NCI-H2196 (cell line): Measurements from ENCODE around the gene TEKTIP1.
"Not testable (repeated sequence)": the region's sequence is repeated elsewhere in the genome, so short reads cannot be mapped to it uniquely, and the experiment has no call there.

Source experiments
- DNase-seq: peaks from one replicate; lab custom pipeline; 2025; ENCODE audit not compliant: unreplicated experiment; lab: John Stamatoyannopoulos, UW

TEKTIP1 gene

DNA sequence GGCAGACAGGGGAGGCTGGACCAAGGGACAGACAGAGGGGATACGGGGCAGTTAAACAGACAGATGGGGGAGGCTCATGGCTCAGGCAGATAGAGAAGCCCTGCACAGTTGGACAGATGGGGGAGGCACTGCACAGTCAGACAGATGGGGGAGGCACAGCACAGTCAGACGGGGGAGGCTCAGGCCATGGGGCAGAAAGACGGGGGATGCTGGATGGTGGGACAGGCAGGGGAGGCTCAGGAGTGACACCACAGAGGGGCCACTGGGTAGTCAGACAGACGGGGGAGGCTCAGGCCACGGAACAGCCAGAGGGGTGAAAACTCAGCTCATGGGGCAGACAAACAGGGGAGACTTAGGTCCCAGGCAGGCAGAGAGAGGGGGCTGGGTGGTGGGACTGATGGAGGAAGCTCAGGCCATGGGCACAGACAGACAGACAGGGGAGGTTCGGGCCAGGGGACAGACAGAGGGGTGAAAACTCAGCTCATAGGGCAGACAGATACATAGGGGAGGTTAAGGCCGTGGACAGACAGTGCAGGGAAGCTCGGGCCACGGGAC, 17.5 kb downstream of the TEKTIP1 start:
- no peak for DNase-seq

DNA sequence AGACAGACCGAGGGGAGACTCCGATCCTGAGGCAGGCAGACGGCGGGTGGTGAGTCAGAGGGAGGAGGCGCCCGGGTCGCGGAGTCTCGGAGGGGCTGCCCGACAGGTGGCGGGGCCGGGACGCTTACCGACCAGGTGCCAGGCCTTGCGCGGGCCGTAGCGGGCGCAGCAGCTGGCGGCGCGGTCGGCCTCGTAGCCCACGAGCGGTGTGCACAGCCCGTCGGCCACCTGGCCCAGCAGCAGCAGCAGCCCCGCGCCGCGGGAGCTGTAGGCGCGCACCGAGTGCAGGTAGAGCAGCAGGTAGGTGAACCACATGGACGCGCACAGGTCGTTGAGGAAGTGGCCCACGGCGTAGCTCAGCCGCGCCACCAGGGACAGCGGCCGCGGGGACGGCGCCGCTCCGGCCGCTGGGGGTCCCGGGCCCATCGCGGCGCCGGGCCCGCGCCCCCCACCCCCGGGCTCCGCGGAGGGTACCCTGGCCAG, 18.0 kb downstream of the TEKTIP1 start:
- no peak for DNase-seq

DNA sequence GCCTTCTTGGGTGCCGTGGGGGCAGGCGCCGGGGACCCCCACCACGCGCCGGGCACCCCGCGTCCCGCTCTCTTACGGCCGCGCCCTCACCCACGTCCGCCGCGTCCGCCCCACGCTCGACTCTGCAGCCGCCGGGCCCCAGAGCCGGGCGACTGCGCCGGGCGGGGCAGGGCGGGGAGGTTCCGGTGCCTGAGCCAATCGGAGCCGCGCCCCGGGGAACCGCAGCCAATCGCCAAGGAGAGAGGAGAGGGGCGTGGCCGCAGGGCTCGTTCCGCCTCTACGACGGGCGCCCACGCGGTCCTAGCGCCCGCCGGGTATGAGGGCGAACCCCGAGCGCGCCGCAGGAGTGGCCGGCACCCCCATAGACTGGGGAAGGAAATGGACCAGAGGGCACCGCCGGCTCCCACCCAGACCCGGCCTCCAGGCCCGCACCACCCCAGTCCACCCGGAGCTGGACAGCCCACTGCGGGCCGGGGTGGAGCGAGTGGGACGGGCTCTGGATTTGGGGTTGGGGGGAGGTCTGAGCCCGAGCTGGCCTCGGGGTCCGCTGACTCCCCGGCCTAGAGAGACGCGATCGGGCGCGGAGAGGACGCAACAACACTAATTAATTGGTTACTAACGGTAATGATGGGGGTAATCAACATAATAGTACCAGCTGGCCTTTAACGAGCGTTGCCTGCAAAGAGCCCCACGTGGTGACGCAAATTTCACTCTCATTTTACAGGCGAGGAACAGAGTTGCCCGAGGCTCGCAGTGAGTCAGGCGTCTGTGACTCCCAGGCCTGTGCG, 18.7 kb downstream of the TEKTIP1 start, which contains the start of gene MFSD12:
TSS of gene MFSD12 (minus strand) at position 126 of the 788 bp plus-strand sequence. CDS start 183 bp downstream, outside the sequence.
- peak; percentile 95 for DNase-seq

DNA sequence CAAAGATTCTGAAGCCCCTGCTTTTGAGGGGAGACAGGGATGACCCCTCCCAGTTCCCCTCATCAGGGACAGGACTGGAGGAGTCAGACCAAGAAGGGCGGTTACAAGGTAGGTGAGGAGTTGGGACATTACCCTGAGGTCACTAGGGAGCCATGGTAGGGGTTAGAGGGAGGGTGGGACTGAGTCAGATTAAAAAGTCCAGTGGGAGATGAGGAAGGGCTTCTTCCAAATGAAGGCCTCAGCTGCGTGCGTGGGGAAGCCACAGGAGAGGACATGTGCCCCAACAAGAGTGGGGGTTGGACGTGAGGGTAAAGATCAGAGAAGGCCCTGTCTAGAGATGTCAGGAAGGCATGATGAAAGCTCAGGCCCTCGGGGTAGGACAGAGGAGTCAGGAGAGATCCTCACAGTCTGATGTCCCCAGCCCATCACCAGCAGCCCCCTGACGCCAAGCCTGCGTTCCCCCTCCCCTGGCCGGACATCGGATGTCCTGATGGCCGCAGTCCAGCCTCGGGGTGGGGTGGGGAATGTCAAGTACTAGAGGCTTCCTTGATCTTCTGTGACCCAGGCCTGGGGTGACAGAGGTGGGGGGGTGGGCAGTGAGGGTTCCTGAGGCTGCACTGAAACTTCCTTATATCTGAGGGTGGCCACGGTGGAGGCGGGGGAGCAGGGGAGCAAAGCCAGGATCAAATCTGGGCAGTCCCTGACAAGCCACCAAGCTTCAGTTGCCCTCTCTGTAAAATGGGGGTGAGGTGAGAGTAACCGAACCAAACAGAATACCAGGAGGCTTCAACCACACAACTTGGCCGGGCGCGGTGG, 24.9 kb downstream of the TEKTIP1 start:
- DNase-seq: no peak

DNA sequence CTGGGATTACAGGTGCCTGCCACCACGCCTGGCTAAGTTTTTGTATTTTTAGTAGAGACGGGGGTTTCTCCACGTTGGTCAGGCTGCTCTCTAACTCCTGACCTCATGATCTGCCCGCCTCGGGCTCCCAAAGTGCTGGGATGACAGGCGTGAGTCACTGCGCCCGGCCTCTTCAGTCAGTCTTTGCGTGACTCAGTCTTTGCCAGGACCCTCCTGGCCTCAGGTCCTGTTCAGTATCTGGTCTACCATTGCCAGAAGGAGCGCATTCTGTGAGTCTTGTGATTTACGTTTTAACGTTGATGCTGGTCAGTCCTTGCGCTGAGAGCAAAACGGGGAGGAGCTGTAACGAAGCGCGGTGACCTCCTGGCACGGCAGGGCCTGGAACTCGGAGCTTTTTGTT, 26.2 kb downstream of the TEKTIP1 start:
- no peak for DNase-seq

DNA sequence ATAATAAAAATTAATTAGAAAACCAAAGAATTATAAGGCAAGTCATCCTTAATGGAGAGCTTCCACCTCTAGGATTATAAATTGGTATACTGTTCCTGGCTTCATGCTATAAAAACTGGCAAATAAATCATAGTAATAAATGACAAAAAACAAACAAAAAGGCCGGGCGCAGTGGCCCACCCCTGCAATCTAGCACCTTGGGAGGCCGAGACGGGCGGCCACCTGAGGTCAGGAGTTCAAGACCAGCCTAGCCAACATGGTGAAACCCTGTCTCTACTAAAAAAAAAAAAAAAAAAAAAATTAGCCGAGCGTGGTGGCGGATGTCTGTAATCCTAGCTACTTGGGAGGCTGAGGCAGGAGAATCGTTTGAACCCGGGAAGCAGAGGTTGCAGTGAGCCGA, 31.1 kb downstream of the TEKTIP1 start:
- not testable (repeated sequence) for DNase-seq

DNA sequence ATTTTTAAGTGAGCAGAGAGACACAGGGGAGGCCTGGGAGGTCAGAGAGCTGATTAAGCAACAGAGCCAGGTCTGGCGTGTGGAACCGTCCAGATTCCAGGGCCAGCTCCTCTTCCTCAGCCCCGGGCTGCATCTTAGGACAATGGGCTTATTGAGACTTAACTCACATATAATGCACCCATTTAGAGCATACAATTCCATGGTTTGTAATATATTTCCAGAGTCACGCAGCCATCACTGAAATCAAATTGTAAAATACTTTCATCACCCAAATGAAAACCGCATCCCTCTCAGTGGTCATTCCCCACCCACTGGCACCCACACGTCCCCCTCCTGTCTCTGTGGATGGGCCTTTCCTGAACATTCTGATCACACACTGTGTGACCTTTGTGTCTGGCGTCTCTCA, 31.6 kb downstream of the TEKTIP1 start:
- no peak for DNase-seq

DNA sequence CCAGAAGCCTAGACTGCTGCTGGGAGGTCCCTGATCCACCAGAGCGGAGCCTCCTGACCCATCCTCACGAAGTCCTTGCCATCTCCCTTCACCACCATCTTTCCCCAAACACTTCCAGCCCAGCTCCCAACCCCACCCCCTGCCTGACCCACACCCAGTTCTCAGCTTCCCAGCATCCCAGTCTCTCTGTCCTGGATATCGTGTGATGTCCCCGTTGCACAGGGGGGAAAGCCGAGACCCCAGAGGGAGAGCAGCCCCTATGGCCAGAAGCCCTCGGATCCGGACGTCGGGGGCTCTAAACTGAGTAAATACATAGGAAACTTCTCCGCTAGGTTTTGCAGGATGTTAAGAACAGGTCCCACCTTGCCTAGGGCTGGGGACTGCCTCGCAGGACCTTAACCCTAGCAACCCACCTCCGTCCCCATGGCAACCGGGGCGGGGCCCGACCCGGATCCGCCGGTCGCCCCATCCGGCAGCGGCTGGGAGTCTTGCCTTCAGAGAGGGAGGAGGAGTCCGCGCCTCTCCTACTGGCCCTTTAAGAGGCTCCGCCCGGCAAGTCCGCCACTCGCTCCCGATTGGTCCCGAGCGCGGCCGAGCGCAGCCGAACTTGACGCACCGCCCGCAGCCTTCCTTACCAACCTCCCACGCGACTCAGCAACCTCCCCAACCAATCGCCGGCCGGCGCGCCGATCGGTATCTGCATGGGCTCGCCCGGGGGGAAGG, 33.3 kb downstream of the TEKTIP1 start:
- DNase-seq: peak; percentile 99

DNA sequence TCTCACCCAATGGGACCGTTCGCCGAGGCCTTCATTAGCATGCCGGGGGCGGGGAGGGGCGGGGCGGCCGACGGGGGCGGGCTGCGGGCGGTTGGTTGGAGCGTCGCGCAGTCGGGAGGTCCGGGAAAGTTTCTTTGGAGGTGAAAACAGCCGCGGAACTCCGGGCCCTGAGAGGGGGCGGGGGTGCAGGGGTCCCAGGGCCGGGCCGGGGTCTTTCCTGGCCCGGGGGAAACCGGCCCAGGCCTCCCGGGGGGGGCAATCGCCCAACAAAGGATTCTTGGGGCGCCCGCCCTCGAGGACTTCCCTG, 33.8 kb downstream of the TEKTIP1 start, which contains the start of gene HMG20B:
TSS of gene HMG20B (plus strand) at position 90 of the 307 bp plus-strand sequence. CDS start 366 bp downstream, outside the sequence.
- DNase-seq: no peak

DNA sequence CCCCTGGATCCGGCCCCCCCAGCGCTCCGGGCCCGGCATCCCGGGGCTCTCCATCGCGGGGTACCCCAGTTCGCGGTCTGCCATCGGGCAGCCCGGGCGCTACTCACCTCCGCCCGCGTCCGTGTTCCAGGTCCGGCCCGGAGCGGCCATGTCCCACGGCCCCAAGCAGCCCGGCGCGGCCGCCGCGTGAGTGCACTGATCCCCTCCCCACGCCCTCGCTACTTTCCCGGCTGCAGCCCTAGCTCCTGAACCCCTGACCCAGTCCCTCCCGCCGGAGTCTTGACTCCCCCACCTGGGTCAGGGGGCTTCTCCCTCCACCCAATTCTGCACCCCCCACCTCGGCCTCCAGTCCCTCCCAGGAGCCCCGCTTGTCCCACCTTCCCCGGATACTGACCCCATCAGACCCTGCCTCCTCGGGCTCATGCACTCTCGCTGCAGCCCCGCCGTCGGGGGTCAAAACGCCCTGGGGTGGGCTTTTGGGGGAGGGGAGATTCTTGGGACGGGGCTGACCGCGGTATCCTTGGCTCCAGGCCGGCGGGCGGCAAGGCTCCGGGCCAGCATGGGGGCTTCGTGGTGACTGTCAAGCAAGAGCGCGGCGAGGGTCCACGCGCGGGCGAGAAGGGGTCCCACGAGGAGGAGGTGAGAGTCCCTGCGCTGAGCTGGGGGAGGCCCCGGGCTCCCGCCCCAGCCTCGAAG, 34.3 kb downstream of the TEKTIP1 start:
- no peak for DNase-seq

DNA sequence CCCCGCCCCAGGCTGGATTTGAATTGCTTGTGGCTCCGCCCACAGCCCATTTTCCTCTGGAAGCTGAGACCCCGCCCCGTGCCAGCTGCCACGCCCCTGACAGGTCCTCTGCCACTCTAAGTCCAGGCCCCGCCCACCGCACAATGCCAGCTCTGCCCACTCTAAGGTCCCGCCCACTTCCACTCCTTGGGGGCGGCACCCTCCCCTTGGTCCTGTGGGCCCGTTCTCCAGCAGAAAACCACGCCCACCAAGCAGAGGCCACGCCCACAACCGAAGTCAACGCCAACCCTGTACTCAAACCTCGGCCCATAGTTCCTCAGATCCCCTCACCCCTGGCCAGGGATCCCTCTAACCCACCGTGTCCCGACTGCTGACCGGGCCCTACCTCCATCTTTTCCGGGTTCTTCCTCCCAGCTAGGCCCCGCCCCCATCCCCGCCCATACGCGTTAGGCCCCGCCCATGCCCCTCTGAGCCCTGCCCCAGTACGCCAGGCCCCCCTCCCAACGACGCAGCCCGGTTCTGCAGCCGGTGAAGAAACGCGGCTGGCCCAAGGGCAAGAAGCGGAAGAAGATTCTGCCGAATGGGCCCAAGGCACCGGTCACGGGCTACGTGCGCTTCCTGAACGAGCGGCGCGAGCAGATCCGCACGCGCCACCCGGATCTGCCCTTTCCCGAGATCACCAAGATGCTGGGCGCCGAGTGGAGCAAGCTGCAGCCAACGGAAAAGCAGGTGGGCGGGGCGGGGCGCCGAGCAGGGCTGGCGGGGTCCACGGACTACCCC, 35.1 kb downstream of the TEKTIP1 start:
- peak; percentile 97 for DNase-seq

DNA sequence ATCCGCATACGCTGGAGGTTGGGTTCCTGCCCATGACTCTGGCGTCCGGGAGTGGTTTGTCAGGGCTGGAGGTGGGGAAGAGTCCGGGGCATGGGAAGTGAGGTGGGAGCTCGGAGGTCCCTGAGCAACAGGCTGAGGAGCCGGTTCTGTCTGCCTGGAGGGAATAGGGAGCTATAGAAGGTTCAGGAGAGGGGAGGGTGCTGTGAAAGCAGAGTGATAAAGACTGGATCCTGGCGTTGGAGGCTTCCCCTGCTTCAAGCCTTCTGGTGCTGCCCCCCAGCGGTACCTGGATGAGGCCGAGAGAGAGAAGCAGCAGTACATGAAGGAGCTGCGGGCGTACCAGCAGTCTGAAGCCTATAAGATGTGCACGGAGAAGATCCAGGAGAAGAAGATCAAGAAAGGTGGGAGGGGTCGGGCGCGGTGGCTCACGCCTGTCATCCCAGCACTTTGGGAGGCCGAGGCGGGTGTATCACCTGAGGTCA, 36.3 kb downstream of the TEKTIP1 start:
- no peak for DNase-seq

DNA sequence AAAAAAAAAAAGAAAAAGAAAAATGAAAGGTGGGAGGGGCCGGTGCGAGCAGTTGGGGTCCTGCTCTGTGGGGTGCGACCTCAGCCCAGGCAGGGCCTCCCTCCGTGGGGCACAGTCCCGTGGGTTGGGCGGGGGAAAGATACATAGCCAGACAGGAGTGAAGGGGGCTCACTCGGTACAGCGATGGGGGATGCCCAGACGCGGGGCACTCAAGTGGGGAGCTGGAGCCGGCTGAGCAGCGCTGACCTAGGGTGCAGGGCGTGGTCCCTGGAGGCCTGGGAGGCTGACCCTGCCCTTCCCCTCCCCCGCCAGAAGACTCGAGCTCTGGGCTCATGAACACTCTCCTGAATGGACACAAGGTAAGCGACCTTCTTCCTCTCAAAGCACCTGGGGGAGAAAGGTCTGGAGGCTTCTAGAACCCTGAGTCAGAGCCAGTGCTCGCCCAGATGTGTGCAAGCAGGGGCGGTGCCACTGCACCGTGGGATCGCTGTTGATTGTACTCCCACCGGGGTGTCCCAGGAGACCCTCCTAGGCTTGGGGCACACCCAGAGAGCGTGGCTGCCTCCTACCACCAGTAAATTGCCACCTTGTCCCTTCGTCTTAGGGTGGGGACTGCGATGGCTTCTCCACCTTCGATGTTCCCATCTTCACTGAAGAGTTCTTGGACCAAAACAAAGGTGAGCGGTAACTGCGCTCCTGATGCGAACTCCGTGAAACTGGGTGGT, 37.1 kb downstream of the TEKTIP1 start:
- DNase-seq: no peak

DNA sequence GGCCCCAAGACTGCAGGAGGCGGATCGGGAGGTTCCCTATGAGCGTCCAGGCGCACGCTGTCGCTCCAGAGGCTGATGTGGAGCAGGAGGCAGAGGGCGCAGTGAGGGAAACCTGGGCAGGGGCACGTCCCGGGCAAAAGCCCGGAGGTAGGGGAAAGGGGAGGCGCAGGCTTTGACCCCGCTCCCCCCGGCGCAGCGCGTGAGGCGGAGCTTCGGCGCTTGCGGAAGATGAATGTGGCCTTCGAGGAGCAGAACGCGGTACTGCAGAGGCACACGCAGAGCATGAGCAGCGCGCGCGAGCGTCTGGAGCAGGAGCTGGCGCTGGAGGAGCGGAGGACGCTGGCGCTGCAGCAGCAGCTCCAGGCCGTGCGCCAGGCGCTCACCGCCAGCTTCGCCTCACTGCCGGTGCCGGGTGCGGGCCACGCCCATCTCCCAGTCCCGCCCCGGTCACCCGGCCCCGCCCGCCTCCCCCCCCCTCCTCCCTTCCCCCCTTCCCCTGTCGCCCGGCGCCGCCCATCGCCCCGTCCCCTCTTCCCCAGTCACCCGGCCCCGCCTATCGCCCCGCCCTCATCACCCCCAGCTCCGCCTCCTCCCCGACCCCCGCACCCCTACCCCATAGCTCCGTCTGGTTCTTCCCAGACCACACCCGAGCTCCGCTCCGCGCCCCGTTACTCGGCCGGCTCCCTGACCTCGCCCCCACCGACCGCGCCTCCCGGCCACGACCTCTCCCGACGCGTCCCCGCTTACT, 37.9 kb downstream of the TEKTIP1 start:
- DNase-seq: no peak

DNA sequence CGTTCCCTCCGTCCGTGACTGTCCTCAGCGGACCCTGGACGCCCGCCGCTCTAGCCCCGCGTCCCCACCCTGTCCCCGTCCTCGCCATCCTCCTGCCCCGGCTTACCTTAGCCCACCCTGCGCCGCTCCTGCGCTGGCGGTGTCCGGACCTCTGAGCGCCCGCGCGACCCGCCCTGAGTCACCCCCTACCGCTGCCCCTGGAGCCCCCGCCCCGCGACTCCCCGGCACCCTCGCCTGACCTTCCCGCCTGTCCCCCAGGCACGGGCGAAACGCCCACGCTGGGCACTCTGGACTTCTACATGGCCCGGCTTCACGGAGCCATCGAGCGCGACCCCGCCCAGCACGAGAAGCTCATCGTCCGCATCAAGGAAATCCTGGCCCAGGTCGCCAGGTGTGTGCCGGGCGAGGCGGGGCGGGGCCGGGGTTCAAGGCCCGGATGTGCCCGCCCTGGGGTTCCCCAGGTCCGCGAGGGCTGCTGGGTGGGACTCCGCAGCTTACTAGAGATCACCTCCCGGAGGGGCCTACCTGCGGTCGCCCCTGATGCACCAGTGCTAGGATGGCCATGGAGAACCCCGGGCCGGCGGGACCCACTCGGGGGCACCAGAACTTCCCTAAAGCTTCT, 38.9 kb downstream of the TEKTIP1 start:
- no peak for DNase-seq

DNA sequence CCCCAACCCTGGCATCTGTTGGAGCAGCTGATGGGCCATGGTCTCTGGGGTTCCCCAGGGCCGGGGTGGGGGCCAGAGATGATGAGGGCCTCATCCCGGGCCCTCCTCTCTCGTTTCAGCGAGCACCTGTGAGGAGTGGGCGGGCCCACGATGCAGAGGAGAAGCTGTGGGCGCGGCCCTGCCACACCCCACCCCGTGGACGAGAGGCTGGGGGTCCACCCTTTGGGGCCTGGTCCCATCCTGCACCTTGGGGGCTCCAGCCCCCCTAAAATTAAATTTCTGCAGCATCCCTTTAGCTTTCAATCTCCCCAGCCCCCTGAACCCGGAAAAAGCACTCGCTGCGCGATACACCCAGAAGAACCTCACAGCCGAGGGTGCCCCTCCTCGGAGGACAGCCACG, 39.4 kb downstream of the TEKTIP1 start:
- no peak for DNase-seq

DNA sequence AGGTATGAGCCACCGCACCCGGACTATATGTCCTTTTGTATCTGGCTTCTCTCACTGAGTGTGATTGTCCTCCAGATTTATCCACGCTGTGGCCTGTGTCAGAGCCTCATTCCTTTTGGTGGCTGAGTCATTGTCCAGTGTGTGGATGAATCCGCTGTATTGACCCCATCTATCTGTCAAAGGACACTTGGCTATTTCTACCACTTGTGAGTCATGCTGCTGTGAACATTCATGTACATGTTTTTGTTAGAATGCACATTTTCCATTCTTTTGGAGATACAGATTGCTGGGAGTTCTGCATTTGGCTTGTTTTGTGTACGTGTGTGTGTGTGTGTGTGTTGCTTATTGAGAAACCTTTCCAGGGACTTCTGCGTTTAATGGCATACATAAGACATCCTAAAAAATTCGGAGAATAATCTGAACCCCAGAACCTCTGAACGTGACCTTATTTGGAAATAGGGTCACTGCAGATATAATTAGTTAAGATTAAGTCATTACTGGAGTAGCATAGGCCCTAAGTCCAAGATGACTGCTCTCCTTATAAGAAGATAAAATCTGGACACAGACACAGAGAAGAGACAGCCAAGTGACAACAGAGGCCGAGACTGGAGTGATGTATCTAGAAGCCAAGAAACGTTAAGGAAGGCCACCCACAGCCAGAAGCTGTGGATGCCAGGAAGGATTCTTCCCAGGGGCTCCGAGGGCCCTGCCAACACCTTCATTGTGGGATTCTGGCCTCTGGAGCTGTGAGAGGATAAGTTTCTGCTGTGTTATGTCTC, 41.4 kb downstream of the TEKTIP1 start:
- no peak for DNase-seq
